ENCODE measurements around the gene MRPL43.

DNA sequence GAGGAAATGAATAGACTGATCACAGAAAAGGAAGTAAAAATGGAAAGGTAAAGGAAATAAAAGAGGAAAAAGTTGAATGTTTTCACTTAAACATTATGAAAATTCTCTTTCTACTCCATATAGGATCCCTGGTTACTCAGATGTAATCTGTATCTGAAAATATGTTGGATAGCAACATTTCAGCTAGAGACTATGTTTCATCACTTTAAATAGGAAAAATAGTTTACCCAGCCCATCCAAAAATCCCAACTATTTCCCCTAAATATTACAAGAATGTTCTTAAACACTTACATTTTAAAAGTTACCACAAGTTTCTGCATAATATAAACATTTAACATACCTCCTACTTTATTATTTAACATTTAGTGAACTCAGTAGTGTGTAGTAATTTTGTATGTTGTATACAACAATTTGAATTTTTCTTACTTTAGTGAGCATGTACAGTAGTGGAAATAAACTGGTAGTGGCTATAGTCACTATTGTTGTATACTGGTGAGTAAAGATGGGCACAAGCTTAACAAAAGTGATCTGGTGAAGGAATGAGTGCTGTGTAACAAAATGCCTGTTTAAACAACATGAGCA, 47.4 kb downstream of the MRPL43 start:
- TF ChIP-seq POLR2A (IDR thresholded peaks at IDR 0.05), result no peak
- TF ChIP-seq, protein P1, sequence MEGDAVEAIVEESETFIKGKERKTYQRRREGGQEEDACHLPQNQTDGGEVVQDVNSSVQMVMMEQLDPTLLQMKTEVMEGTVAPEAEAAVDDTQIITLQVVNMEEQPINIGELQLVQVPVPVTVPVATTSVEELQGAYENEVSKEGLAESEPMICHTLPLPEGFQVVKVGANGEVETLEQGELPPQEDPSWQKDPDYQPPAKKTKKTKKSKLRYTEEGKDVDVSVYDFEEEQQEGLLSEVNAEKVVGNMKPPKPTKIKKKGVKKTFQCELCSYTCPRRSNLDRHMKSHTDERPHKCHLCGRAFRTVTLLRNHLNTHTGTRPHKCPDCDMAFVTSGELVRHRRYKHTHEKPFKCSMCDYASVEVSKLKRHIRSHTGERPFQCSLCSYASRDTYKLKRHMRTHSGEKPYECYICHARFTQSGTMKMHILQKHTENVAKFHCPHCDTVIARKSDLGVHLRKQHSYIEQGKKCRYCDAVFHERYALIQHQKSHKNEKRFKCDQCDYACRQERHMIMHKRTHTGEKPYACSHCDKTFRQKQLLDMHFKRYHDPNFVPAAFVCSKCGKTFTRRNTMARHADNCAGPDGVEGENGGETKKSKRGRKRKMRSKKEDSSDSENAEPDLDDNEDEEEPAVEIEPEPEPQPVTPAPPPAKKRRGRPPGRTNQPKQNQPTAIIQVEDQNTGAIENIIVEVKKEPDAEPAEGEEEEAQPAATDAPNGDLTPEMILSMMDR (IDR thresholded peaks at IDR 0.05), result no peak

Measured in right lobe of liver (tissue), 4 donors.